GM23338 (cell line): ENCODE data around the gene TRIM24. TPM values are rescaled to one million over a fixed set of nuclear protein-coding genes. Genes with fewer than 3 reads are reported as not detected.
A peak's percentile ranks its signal among the peaks of the same experiment; 100 is the strongest.

Source experiments
- ATAC-seq: fragments of 200-7000 bp; cut with Tn5 transposase; 3 replicates; pipeline ENCODE4 v1.9.1; 2020
- DNase-seq: peaks from one replicate; pipeline ENCODE4 v3.0.0-alpha.2; 2015; ENCODE audit warnings: low spot score
- H2AFZ ChIP-seq: fragments of 200-600 bp; sonication (generic); 2 replicates; pipeline ENCODE4 v1.8.0; 2016; ENCODE audit warnings: antibody characterized with exemption, mild to moderate bottlenecking, moderate library complexity
- H3F3A ChIP-seq: fragments of 200-600 bp; sonication (generic); replicated peaks from 2 replicates; pipeline ENCODE4 v1.8.0; 2017; ENCODE audit warnings: antibody characterized with exemption, mixed run types, low read depth
- H3K27ac ChIP-seq: fragments of 200-600 bp; sonication (generic); 2 replicates; pipeline ENCODE4 v1.6.1; 2016; ENCODE audit warnings: low read depth
- H3K27me3 ChIP-seq: fragments of 200-600 bp; sonication (generic); 2 replicates; pipeline ENCODE4 v1.8.0; 2016; ENCODE audit warnings: mild to moderate bottlenecking, mixed run types, moderate library complexity; ENCODE audit not compliant: insufficient read depth
- H3K36me3 ChIP-seq: fragments of 200-600 bp; sonication (generic); 2 replicates; pipeline ENCODE4 v1.8.0; 2016; ENCODE audit warnings: mild to moderate bottlenecking; ENCODE audit not compliant: insufficient read depth
- H3K4me1 ChIP-seq: fragments of 200-600 bp; sonication (generic); 2 replicates; pipeline ENCODE4 v1.8.0; 2016; ENCODE audit warnings: mild to moderate bottlenecking, moderate library complexity; ENCODE audit not compliant: insufficient read depth
- H3K4me2 ChIP-seq: fragments of 200-600 bp; sonication (generic); 2 replicates; pipeline ENCODE4 v1.7.1; 2017; ENCODE audit warnings: mixed run types
- H3K4me3 ChIP-seq: fragments of 200-600 bp; sonication (generic); 2 replicates; pipeline ENCODE4 v1.6.1; 2016; ENCODE audit warnings: mixed run types
- H3K79me2 ChIP-seq: fragments of 200-600 bp; sonication (generic); replicated peaks from 2 replicates; pipeline ENCODE4 v1.8.0; 2017; ENCODE audit warnings: mild to moderate bottlenecking; ENCODE audit not compliant: insufficient read depth
- H3K9me2 ChIP-seq: fragments of 200-600 bp; sonication (generic); 2 replicates; pipeline ENCODE4 v1.8.0; 2017; ENCODE audit not compliant: insufficient read depth
- H4K20me1 ChIP-seq: fragments of 200-600 bp; sonication (generic); replicated peaks from 2 replicates; pipeline ENCODE4 v1.8.0; 2017; ENCODE audit warnings: mild to moderate bottlenecking; ENCODE audit not compliant: insufficient read depth
- H3K27ac Mint-ChIP-seq: 2 replicates; pipeline ENCODE4 v1.8.0; 2020; ENCODE audit warnings: inconsistent platforms, mild to moderate bottlenecking, moderate library complexity, mixed read lengths
- H3K27me3 Mint-ChIP-seq: 3 replicates; pipeline ENCODE4 v1.8.0; 2022; ENCODE audit warnings: low read depth, mild to moderate bottlenecking, moderate library complexity, mixed read lengths, inconsistent platforms; ENCODE audit not compliant: insufficient read depth, poor library complexity
- H3K36me3 Mint-ChIP-seq: 3 replicates; pipeline ENCODE4 v1.8.0; 2021; ENCODE audit warnings: low read depth, mild to moderate bottlenecking, inconsistent platforms, moderate library complexity, mixed read lengths
- H3K4me1 Mint-ChIP-seq: 3 replicates; pipeline ENCODE4 v1.8.0; 2020; ENCODE audit warnings: mild to moderate bottlenecking, inconsistent platforms, mixed read lengths
- H3K4me3 Mint-ChIP-seq: 3 replicates; pipeline ENCODE4 v1.8.0; 2021; ENCODE audit warnings: moderate library complexity, mild to moderate bottlenecking, inconsistent platforms, mixed read lengths
- H3K9me3 Mint-ChIP-seq: 3 replicates; pipeline ENCODE4 v1.8.0; 2020; ENCODE audit warnings: moderate library complexity, mild to moderate bottlenecking, inconsistent platforms, mixed read lengths
- CREB1 ChIP-seq: fragments of 250-450 bp; sonication (Bioruptor Pico); IDR thresholded peaks from 2 replicates; pipeline ENCODE4 v1.5.0; 2020; ENCODE audit warnings: low read depth, mild to moderate bottlenecking, moderate library complexity
- EZH2 ChIP-seq: fragments of 200-600 bp; sonication (generic); IDR thresholded peaks from one replicate; pipeline ENCODE4 v1.8.0; 2017; ENCODE audit warnings: antibody characterized with exemption, mild to moderate bottlenecking, low read depth; ENCODE audit not compliant: unreplicated experiment
- JUNB ChIP-seq: IDR thresholded peaks from one replicate; pipeline ENCODE4 v1.6.1; 2016; ENCODE audit warnings: antibody characterized with exemption; ENCODE audit not compliant: unreplicated experiment
- POLR2AphosphoS5 ChIP-seq: IDR thresholded peaks from 2 replicates; pipeline ENCODE4 v1.6.1; 2016; ENCODE audit warnings: antibody characterized with exemption, low read depth
- ZNF114 ChIP-seq: fragments of 250-450 bp; sonication (Bioruptor Pico); IDR thresholded peaks from 2 replicates; pipeline ENCODE4 v1.5.0; 2020; ENCODE audit warnings: mild to moderate bottlenecking, moderate library complexity
- ZNF331 ChIP-seq: fragments of 250-450 bp; sonication (Bioruptor Pico); IDR thresholded peaks from 2 replicates; pipeline ENCODE4 v1.5.0; 2020; ENCODE audit warnings: low read depth, mild to moderate bottlenecking, moderate library complexity
- polyA plus RNA-seq: library from polyadenylated mRNA; unstranded; fragments of >200 nt; fragmentation: Nextera tagmentation; extraction: Ambion mirVana; gene quantifications from 2 replicates; pipeline ENCODE4 v1.2.1, GENCODE V29; 2016
- total RNA-seq: library from RNA; depleted of rRNA; stranded (reverse); fragments of >200 nt; shearing (Covaris generic); gene quantifications from 2 replicates; pipeline ENCODE4 v1.2.3, GENCODE V29; 2014
- TF ChIP-seq, protein P1 (sequence below), 2 experiments: fragments of 200-600 bp in 1 of 2; sonication (generic) in 1 of 2; conservative IDR thresholded peaks; 2 replicates each; pipeline versions ENCODE4 v1.5.1 to v1.6.1; 2016 to 2017; ENCODE audit warnings: antibody characterized with exemption in 2 of 2, low read depth in 2 of 2, mild to moderate bottlenecking in 2 of 2, moderate library complexity in 1 of 2
- TF ChIP-seq, protein P2 (sequence below): IDR thresholded peaks from 2 replicates; pipeline ENCODE4 v1.6.1; 2016; ENCODE audit warnings: antibody characterized with exemption
- TF ChIP-seq, protein P3 (sequence below): fragments of 250-450 bp; sonication (Bioruptor Pico); IDR thresholded peaks from 2 replicates; pipeline ENCODE4 v1.5.0; 2020; ENCODE audit warnings: mild to moderate bottlenecking, moderate library complexity

Gene TRIM24
- total and polyA plus RNA-seq, 2 experiments from 2014 or later = 67.0 to 120 TPM

DNA sequence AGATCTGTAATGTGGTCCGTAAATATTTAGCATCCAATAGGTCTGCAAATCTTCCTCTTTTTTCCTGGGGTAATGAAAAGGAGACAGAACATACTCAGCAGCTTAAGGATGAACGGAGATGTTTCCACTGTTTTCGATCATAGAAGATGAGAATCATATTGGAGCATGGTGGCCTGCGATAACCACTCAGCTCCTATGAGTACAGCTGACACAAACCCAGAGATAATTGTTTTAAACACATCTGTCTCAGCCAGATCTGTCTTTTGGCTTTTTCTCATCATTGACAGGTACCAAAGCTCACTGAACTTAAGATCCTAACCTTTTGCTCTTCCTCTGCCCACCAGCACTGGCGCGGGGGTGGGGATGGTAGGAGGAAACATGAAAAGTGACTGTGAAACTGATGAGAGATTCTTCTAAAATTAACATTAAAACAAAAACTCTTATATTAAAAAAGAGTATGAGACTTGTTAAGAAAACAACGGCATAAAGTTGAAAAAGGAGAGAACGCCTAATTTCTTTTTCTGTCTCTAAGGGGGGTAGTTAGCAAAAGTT, 170.1 kb downstream of the TRIM24 start:
- no peaks in the 10 kb centered on the region for H3F3A ChIP-seq
- no peak overlapping the region for H3K4me3 ChIP-seq
- H3K36me3 ChIP-seq = no peaks in the 10 kb centered on the region
- no peak overlapping the region for H3K4me2 ChIP-seq
- Mint-ChIP-seq H3K4me3 (no peak overlapping the region), H3K36me3 (no peaks in the 10 kb centered on the region), H3K9me3 (no peaks in the 10 kb centered on the region), H3K27me3 (peaks cover 3% of the 10 kb centered on the region), H3K4me1 (peaks cover 19% of the 10 kb centered on the region), H3K27ac (no peak overlapping the region)
- DNase-seq (no peak), ATAC-seq (no peak)
- no peaks in the 10 kb centered on the region for H3K27me3 ChIP-seq
- H3K79me2 ChIP-seq = no peaks in the 10 kb centered on the region
- H3K4me1 ChIP-seq = peaks cover 15% of the 10 kb centered on the region
- peak overlapping the region; percentile 75; the same call in 1 of the 2 replicates for H2AFZ ChIP-seq
- no peak for TF ChIP-seq JUNB
- TF ChIP-seq, protein P1, sequence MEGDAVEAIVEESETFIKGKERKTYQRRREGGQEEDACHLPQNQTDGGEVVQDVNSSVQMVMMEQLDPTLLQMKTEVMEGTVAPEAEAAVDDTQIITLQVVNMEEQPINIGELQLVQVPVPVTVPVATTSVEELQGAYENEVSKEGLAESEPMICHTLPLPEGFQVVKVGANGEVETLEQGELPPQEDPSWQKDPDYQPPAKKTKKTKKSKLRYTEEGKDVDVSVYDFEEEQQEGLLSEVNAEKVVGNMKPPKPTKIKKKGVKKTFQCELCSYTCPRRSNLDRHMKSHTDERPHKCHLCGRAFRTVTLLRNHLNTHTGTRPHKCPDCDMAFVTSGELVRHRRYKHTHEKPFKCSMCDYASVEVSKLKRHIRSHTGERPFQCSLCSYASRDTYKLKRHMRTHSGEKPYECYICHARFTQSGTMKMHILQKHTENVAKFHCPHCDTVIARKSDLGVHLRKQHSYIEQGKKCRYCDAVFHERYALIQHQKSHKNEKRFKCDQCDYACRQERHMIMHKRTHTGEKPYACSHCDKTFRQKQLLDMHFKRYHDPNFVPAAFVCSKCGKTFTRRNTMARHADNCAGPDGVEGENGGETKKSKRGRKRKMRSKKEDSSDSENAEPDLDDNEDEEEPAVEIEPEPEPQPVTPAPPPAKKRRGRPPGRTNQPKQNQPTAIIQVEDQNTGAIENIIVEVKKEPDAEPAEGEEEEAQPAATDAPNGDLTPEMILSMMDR (conservative IDR thresholded peaks at IDR 0.05; ENCODE audit: low read depth in 2 of 2) = no peak
- TF ChIP-seq, protein P2, sequence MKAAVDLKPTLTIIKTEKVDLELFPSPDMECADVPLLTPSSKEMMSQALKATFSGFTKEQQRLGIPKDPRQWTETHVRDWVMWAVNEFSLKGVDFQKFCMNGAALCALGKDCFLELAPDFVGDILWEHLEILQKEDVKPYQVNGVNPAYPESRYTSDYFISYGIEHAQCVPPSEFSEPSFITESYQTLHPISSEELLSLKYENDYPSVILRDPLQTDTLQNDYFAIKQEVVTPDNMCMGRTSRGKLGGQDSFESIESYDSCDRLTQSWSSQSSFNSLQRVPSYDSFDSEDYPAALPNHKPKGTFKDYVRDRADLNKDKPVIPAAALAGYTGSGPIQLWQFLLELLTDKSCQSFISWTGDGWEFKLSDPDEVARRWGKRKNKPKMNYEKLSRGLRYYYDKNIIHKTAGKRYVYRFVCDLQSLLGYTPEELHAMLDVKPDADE = no peak
- TF ChIP-seq POLR2AphosphoS5 = no peak
- TF ChIP-seq EZH2 = no peak
- no peak for TF ChIP-seq ZNF114 (CRISPR knock-in tag)
- TF ChIP-seq CREB1 (CRISPR knock-in tag) = no peak
- no peak for TF ChIP-seq ZNF331
- TF ChIP-seq, protein P3, sequence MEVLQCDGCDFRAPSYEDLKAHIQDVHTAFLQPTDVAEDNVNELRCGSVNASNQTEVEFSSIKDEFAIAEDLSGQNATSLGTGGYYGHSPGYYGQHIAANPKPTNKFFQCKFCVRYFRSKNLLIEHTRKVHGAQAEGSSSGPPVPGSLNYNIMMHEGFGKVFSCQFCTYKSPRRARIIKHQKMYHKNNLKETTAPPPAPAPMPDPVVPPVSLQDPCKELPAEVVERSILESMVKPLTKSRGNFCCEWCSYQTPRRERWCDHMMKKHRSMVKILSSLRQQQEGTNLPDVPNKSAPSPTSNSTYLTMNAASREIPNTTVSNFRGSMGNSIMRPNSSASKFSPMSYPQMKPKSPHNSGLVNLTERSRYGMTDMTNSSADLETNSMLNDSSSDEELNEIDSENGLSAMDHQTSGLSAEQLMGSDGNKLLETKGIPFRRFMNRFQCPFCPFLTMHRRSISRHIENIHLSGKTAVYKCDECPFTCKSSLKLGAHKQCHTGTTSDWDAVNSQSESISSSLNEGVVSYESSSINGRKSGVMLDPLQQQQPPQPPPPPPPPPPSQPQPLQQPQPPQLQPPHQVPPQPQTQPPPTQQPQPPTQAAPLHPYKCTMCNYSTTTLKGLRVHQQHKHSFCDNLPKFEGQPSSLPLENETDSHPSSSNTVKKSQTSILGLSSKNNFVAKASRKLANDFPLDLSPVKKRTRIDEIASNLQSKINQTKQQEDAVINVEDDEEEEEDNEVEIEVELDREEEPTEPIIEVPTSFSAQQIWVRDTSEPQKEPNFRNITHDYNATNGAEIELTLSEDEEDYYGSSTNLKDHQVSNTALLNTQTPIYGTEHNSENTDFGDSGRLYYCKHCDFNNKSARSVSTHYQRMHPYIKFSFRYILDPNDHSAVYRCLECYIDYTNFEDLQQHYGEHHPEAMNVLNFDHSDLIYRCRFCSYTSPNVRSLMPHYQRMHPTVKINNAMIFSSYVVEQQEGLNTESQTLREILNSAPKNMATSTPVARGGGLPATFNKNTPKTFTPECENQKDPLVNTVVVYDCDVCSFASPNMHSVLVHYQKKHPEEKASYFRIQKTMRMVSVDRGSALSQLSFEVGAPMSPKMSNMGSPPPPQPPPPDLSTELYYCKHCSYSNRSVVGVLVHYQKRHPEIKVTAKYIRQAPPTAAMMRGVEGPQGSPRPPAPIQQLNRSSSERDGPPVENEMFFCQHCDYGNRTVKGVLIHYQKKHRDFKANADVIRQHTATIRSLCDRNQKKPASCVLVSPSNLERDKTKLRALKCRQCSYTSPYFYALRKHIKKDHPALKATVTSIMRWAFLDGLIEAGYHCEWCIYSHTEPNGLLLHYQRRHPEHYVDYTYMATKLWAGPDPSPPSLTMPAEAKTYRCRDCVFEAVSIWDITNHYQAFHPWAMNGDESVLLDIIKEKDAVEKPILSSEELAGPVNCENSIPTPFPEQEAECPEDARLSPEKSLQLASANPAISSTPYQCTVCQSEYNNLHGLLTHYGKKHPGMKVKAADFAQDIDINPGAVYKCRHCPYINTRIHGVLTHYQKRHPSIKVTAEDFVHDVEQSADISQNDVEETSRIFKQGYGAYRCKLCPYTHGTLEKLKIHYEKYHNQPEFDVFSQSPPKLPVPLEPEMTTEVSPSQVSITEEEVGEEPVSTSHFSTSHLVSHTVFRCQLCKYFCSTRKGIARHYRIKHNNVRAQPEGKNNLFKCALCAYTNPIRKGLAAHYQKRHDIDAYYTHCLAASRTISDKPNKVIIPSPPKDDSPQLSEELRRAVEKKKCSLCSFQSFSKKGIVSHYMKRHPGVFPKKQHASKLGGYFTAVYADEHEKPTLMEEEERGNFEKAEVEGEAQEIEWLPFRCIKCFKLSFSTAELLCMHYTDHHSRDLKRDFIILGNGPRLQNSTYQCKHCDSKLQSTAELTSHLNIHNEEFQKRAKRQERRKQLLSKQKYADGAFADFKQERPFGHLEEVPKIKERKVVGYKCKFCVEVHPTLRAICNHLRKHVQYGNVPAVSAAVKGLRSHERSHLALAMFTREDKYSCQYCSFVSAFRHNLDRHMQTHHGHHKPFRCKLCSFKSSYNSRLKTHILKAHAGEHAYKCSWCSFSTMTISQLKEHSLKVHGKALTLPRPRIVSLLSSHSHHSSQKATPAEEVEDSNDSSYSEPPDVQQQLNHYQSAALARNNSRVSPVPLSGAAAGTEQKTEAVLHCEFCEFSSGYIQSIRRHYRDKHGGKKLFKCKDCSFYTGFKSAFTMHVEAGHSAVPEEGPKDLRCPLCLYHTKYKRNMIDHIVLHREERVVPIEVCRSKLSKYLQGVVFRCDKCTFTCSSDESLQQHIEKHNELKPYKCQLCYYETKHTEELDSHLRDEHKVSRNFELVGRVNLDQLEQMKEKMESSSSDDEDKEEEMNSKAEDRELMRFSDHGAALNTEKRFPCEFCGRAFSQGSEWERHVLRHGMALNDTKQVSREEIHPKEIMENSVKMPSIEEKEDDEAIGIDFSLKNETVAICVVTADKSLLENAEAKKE (CRISPR knock-in tag) = no peak
- no peak overlapping the region for H3K27ac ChIP-seq
- H3K9me2 ChIP-seq = no peaks in the 10 kb centered on the region
- no peaks in the 10 kb centered on the region for H4K20me1 ChIP-seq
